Muscle layer of colon (tissue), 2 donors: ENCODE measurements around the gene LCN12.

ENCODE experiments used
- H3K27ac ChIP-seq: one replicate; pipeline ENCODE4 v1.7.0; 2013; ENCODE audit warnings: low read depth, mild to moderate bottlenecking, low read length, moderate library complexity
- H3K27me3 ChIP-seq, 2 donors: one replicate each; pipeline ENCODE4 v1.7.0; 2013; ENCODE audit warnings: low read length in 2 of 2, mild to moderate bottlenecking in 2 of 2; ENCODE audit not compliant: insufficient read depth in 2 of 2, control insufficient read depth in 1 of 2
- H3K36me3 ChIP-seq: one replicate; pipeline ENCODE4 v1.7.0; 2013; ENCODE audit warnings: mild to moderate bottlenecking, low read length; ENCODE audit not compliant: insufficient read depth
- H3K4me1 ChIP-seq: one replicate; pipeline ENCODE4 v1.7.0; 2013; ENCODE audit warnings: mild to moderate bottlenecking, low read length; ENCODE audit not compliant: insufficient read depth
- H3K4me3 ChIP-seq, 2 donors: one replicate each; pipeline ENCODE4 v1.7.0; 2013; ENCODE audit warnings: low read length in 2 of 2, low read depth in 1 of 2, mild to moderate bottlenecking in 1 of 2, moderate library complexity in 1 of 2
- H3K9ac ChIP-seq: one replicate; pipeline ENCODE4 v1.7.0; 2013; ENCODE audit warnings: low read length
- H3K9me3 ChIP-seq: one replicate; pipeline ENCODE4 v1.7.0; 2013; ENCODE audit warnings: mild to moderate bottlenecking, low read length
- donor health status: abdominal sarcoma.
- donor health status: Adenocarcinoma of cecum.

The LCN12 gene

GRCh38 chr9:136981588-136982231 lies 29.6 kb downstream of the LCN12 start:
- Histone ChIP-seq H3K9me3 (no peaks in the 10 kb centered on the region), H3K4me1 (no peaks in the 10 kb centered on the region), H3K27ac (no peak overlapping the region), H3K4me3 (no peak overlapping the region), H3K27me3 (peaks cover 0 to 47% of the 10 kb centered on the region in 2 donors), H3K36me3 (no peaks in the 10 kb centered on the region), H3K9ac (no peak overlapping the region)

- H3K4me1 ChIP-seq: no peaks in the 10 kb centered on the region
- H3K9ac ChIP-seq: no peak within 1 kb of the TSS
- no peaks in the 10 kb centered on the region for H3K36me3 ChIP-seq
- no peak within 1 kb of the TSS for H3K4me3 ChIP-seq
- H3K27ac ChIP-seq: no peak within 1 kb of the TSS
- H3K27me3 ChIP-seq: peaks cover 0 to 43% of the 10 kb centered on the region in 2 donors
- no peaks in the 10 kb centered on the region for H3K9me3 ChIP-seq
These were observed 30.4 kb downstream of the LCN12 start, which contains the start of gene LCNL1 for GRCh38 chr9:136982232-136983051. TSS of gene LCNL1 (plus strand) at chr9:136982993. CDS start at chr9:136983587, 594 bp downstream.

GRCh38 chr9:136983167-136983566 lies 31.1 kb downstream of the LCN12 start:
- no peak overlapping the region for H3K4me3 ChIP-seq

GRCh38 chr9:136983656-136984314 lies 31.7 kb downstream of the LCN12 start:
- Histone ChIP-seq H3K9ac (no peak overlapping the region), H3K27ac (no peak overlapping the region), H3K4me3 (no peak overlapping the region), H3K4me1 (no peaks in the 10 kb centered on the region), H3K27me3 (peaks cover 0 to 36% of the 10 kb centered on the region in 2 donors), H3K9me3 (no peaks in the 10 kb centered on the region), H3K36me3 (no peaks in the 10 kb centered on the region)

More at GRCh38 chr9:136983167-136983566, 31.1 kb downstream of the LCN12 start:
- no peak overlapping the region for H3K27ac ChIP-seq
- no peaks in the 10 kb centered on the region for H3K36me3 ChIP-seq
- H3K27me3 ChIP-seq: peaks cover 0 to 36% of the 10 kb centered on the region in 2 donors
- H3K4me1 ChIP-seq: no peaks in the 10 kb centered on the region
- no peaks in the 10 kb centered on the region for H3K9me3 ChIP-seq
- H3K9ac ChIP-seq: no peak overlapping the region

GRCh38 chr9:136984464-136985026 lies 32.5 kb downstream of the LCN12 start:
- Histone ChIP-seq H3K4me3 (no peak overlapping the region), H3K36me3 (no peaks in the 10 kb centered on the region), H3K4me1 (no peaks in the 10 kb centered on the region), H3K9me3 (no peaks in the 10 kb centered on the region), H3K27ac (no peak overlapping the region), H3K9ac (no peak overlapping the region), H3K27me3 (peaks cover 0 to 36% of the 10 kb centered on the region in 2 donors)

GRCh38 chr9:136985027-136985602 lies 33.0 kb downstream of the LCN12 start:
- Histone ChIP-seq H3K9me3 (no peaks in the 10 kb centered on the region), H3K27me3 (peaks cover 0 to 36% of the 10 kb centered on the region in 2 donors), H3K4me1 (no peaks in the 10 kb centered on the region), H3K4me3 (no peak overlapping the region), H3K27ac (no peak overlapping the region), H3K9ac (no peak overlapping the region), H3K36me3 (no peaks in the 10 kb centered on the region)

GRCh38 chr9:136985853-136986252 lies 33.8 kb downstream of the LCN12 start:
- Histone ChIP-seq H3K27me3 (peaks cover 0 to 36% of the 10 kb centered on the region in 2 donors), H3K36me3 (no peaks in the 10 kb centered on the region), H3K9ac (no peak overlapping the region), H3K27ac (no peak overlapping the region), H3K4me3 (no peak overlapping the region), H3K9me3 (no peaks in the 10 kb centered on the region), H3K4me1 (no peaks in the 10 kb centered on the region)

GRCh38 chr9:136988872-136989271 lies 36.8 kb downstream of the LCN12 start:
- H3K27me3 ChIP-seq: peaks cover 0 to 34% of the 10 kb centered on the region in 2 donors
- no peak overlapping the region for H3K9ac ChIP-seq
- peaks cover 11% of the 10 kb centered on the region for H3K4me1 ChIP-seq
- no peak overlapping the region for H3K4me3 ChIP-seq
- H3K36me3 ChIP-seq: no peaks in the 10 kb centered on the region
- no peak overlapping the region for H3K27ac ChIP-seq
- no peaks in the 10 kb centered on the region for H3K9me3 ChIP-seq

GRCh38 chr9:136990242-136990911 lies 38.3 kb downstream of the LCN12 start:
- no peaks in the 10 kb centered on the region for H3K36me3 ChIP-seq
- no peak overlapping the region for H3K9ac ChIP-seq
- no peak overlapping the region for H3K4me3 ChIP-seq
- peaks cover 0 to 34% of the 10 kb centered on the region in 2 donors for H3K27me3 ChIP-seq
- H3K27ac ChIP-seq: no peak overlapping the region
- no peaks in the 10 kb centered on the region for H3K9me3 ChIP-seq
- H3K4me1 ChIP-seq: peaks cover 11% of the 10 kb centered on the region

GRCh38 chr9:136991993-136992818 lies 40.1 kb downstream of the LCN12 start, which contains the start of gene PAXX:
TSS of gene PAXX (plus strand) at chr9:136992422. CDS start at chr9:136992444, 22 bp downstream.
- peak within 1 kb of the TSS; percentile 76 for H3K27ac ChIP-seq
- H3K4me1 ChIP-seq: peaks cover 17% of the 10 kb centered on the region
- H3K27me3 ChIP-seq: peaks cover 12 to 42% of the 10 kb centered on the region in 2 donors

More at GRCh38 chr9:136991993-136992818, 40.1 kb downstream of the LCN12 start, which contains the start of gene PAXX:
- H3K4me3 ChIP-seq: peak within 1 kb of the TSS; percentile 81 to 84
- H3K36me3 ChIP-seq: no peaks in the 10 kb centered on the region
- no peak within 1 kb of the TSS for H3K9ac ChIP-seq
- H3K9me3 ChIP-seq: no peaks in the 10 kb centered on the region
